Measurements from ENCODE around the gene C16orf74.

C16orf74 gene

DNA sequence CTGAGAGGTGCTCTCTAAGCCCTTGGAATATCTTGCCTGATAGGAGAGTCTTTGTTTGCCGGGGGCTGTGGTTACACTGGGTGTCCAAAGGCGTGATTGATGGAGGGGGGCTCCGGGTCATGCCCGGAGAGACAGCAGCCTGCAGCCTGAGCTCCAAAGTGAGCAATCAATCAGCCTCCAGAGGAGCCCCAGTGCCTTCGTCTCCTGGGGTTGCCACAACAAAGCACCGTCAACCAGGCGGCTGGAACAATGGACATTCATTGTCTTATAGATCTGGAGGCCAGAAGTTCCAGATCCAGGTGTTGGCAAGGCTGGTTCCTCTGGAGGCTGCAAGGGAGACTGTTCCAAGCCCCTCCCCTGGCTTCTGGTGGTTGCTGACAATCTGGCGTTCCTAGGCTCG is 38.1 kb downstream of the C16orf74 start:
- Histone ChIP-seq H3K27ac (ENCODE audit: poor library complexity, severe bottlenecking) (no peak overlapping the region), H3K36me3 (ENCODE audit: low read depth) (peaks cover 90% of the 10 kb centered on the region), H3K4me1 (ENCODE audit: insufficient read depth, poor library complexity, severe bottlenecking) (peaks cover 20% of the 10 kb centered on the region), H3K4me3 (ENCODE audit: severe bottlenecking) (no peak overlapping the region), H3K27me3 (ENCODE audit: insufficient read depth, poor library complexity, severe bottlenecking) (no peaks in the 10 kb centered on the region), H3K9me3 (ENCODE audit: severe bottlenecking) (no peaks in the 10 kb centered on the region)
- ATAC-seq (ENCODE audit: low read depth) (no peak), DNase-seq (ENCODE audit: low spot score) (no peak)
- TF ChIP-seq, protein P1, sequence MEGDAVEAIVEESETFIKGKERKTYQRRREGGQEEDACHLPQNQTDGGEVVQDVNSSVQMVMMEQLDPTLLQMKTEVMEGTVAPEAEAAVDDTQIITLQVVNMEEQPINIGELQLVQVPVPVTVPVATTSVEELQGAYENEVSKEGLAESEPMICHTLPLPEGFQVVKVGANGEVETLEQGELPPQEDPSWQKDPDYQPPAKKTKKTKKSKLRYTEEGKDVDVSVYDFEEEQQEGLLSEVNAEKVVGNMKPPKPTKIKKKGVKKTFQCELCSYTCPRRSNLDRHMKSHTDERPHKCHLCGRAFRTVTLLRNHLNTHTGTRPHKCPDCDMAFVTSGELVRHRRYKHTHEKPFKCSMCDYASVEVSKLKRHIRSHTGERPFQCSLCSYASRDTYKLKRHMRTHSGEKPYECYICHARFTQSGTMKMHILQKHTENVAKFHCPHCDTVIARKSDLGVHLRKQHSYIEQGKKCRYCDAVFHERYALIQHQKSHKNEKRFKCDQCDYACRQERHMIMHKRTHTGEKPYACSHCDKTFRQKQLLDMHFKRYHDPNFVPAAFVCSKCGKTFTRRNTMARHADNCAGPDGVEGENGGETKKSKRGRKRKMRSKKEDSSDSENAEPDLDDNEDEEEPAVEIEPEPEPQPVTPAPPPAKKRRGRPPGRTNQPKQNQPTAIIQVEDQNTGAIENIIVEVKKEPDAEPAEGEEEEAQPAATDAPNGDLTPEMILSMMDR (IDR thresholded peaks at IDR 0.05; ENCODE audit: poor library complexity, severe bottlenecking), result no peak

DNA sequence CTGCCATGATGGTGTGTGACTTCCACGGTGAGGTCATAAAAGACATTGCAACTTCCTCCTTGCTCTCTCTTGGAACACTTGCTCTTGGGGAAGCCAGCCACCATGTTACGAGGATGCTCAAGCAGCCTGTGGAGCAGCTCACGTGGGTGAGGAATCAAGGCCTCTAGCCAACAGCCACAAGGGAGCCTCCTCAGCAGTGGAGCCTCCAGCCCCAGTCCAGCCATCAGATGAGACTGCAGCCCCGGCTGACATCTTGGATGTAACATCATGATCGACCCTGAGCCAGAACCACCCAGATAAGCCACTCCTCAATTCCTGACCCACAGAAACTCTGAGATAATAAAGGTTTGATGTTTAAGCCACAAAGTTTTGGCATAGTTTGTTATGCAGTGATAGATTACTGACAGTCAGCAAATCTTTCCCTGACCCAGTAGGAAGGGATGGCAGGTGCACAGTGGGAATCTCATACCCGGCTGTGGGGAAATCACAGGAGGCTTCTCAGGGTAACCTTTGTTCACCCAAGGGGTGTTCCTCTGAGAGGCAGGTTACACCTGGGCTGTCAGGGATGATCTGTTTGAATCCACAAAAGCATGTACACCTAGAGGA is 38.8 kb downstream of the C16orf74 start:
- H3K4me3 ChIP-seq (ENCODE audit: severe bottlenecking), result no peak overlapping the region
- ATAC-seq (ENCODE audit: low read depth) (no peak), DNase-seq (ENCODE audit: low spot score) (no peak)
- no peaks in the 10 kb centered on the region for H3K9me3 ChIP-seq (ENCODE audit: severe bottlenecking)
- TF ChIP-seq, protein P1 (IDR thresholded peaks at IDR 0.05; ENCODE audit: poor library complexity, severe bottlenecking), result no peak
- no peaks in the 10 kb centered on the region for H3K27me3 ChIP-seq (ENCODE audit: insufficient read depth, poor library complexity, severe bottlenecking)
- H3K4me1 ChIP-seq (ENCODE audit: insufficient read depth, poor library complexity, severe bottlenecking), result peaks cover 13% of the 10 kb centered on the region
- H3K36me3 ChIP-seq (ENCODE audit: low read depth), result peaks cover 90% of the 10 kb centered on the region
- H3K27ac ChIP-seq (ENCODE audit: poor library complexity, severe bottlenecking), result no peak overlapping the region

DNA sequence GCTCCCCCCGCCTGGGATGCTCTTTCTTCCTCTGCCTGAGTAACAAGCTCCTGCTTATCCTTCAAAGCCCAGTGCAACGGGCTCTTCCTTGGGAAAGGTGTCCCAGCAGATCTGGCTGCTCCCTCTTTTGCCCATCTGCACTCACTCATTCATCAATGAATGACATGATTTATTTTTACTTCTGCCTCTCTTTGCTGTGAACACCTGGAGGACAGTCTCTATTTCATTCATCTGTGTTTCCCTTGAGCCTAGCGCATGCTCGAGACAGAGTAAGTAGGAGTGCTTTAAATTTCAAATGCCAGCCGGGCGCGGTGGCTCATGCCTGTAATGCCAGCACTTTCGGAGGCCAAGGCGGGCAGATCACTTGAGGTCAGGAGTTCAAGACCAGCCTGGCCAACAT is 40.2 kb downstream of the C16orf74 start:
- Histone ChIP-seq H3K9me3 (ENCODE audit: severe bottlenecking) (no peaks in the 10 kb centered on the region), H3K4me3 (ENCODE audit: severe bottlenecking) (no peak overlapping the region), H3K36me3 (ENCODE audit: low read depth) (peaks cover 96% of the 10 kb centered on the region), H3K27me3 (ENCODE audit: insufficient read depth, poor library complexity, severe bottlenecking) (no peaks in the 10 kb centered on the region), H3K27ac (ENCODE audit: poor library complexity, severe bottlenecking) (no peak overlapping the region), H3K4me1 (ENCODE audit: insufficient read depth, poor library complexity, severe bottlenecking) (peaks cover 1% of the 10 kb centered on the region)
- TF ChIP-seq, protein P1 (IDR thresholded peaks at IDR 0.05; ENCODE audit: poor library complexity, severe bottlenecking), result no peak
- ATAC-seq (ENCODE audit: low read depth) (no peak), DNase-seq (ENCODE audit: low spot score) (no peak)

DNA sequence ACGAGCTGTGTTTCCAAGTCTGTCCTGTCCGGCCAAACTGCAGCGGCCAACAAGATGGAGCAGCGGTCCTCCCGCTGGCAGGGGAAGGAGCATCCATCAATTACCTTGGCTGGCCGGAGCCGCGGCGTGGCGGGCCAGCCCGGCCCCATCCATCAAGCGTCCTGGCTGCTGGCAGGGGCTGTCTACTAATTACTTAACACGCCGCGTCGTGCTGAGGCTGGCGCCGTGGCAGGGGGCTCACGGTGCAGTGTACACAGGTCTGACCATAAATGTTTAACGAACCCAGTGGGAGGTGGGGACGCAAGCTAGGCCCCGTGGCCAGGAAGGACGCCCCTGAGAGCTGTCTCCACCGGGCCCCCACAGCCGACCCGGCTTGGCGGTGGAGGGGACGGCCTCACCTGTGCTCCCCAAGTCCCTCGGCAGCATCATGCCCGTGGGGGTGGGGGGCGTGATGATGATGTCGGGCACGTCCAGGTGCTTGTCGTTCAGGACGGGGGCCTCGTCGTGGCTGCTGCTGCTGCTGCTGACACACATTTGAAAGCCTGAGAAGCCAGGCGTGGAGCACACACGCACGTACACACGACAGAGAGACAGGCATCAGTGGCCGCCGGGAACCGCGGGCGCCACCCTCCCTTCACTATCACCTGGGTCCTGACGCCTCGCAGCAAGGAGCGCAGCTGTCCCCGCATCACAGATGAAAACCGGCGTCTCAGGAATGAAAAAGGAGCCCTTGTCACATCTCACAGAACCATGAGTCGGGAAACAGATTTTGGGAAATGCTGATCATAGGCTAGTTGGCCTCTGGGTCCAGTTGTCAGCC is 40.9 kb downstream of the C16orf74 start:
- H3K27ac ChIP-seq (ENCODE audit: poor library complexity, severe bottlenecking), result no peak overlapping the region
- peaks cover 91% of the 10 kb centered on the region for H3K36me3 ChIP-seq (ENCODE audit: low read depth)
- DNase-seq (ENCODE audit: low spot score), result no peak
- H3K4me1 ChIP-seq (ENCODE audit: insufficient read depth, poor library complexity, severe bottlenecking), result no peaks in the 10 kb centered on the region
- H3K27me3 ChIP-seq (ENCODE audit: insufficient read depth, poor library complexity, severe bottlenecking), result no peaks in the 10 kb centered on the region
- TF ChIP-seq, protein P1 (IDR thresholded peaks at IDR 0.05; ENCODE audit: poor library complexity, severe bottlenecking), result no peak
- H3K9me3 ChIP-seq (ENCODE audit: severe bottlenecking), result no peaks in the 10 kb centered on the region
- H3K4me3 ChIP-seq (ENCODE audit: severe bottlenecking), result no peak overlapping the region
- no peak for ATAC-seq (ENCODE audit: low read depth)

DNA sequence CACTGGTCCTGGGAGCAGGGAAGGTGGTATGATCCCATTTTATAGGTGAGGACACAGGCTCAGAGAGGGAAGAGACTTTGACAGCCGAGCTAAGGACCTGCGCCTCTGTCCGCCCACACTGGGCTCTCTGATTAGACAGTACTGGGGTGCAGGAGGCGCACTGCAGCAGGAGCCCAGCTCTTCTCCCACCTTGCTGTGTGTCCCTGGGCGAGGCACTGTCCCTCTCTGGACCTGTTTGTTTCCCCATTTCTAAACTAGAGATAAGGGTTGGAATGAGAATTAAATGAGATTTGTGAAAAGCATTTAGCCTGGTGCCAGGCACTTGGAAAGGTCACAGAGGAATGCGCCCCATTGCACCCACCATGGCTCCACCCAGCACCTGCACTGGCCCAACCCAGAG is 42.6 kb downstream of the C16orf74 start:
- Histone ChIP-seq H3K4me1 (ENCODE audit: insufficient read depth, poor library complexity, severe bottlenecking) (no peaks in the 10 kb centered on the region), H3K27ac (ENCODE audit: poor library complexity, severe bottlenecking) (no peak overlapping the region), H3K27me3 (ENCODE audit: insufficient read depth, poor library complexity, severe bottlenecking) (no peaks in the 10 kb centered on the region), H3K4me3 (ENCODE audit: severe bottlenecking) (no peak overlapping the region), H3K36me3 (ENCODE audit: low read depth) (peaks cover 81% of the 10 kb centered on the region), H3K9me3 (ENCODE audit: severe bottlenecking) (no peaks in the 10 kb centered on the region)
- TF ChIP-seq, protein P1 (IDR thresholded peaks at IDR 0.05; ENCODE audit: poor library complexity, severe bottlenecking), result no peak
- DNase-seq (ENCODE audit: low spot score) (no peak), ATAC-seq (ENCODE audit: low read depth) (no peak)

Measured in RWPE2 (cell line).